Testis (tissue), 2 donors: ENCODE results near the gene MAN1C1.
"Not testable (repeated sequence)": the region's sequence is repeated elsewhere in the genome, so short reads cannot be mapped to it uniquely, and the experiment has no call there.

Source experiments
- POLR2A ChIP-seq: fragments of 450-650 bp; IDR thresholded peaks from one replicate; pipeline ENCODE4 v1.6.1; 2017; ENCODE audit warnings: antibody characterized with exemption, mild to moderate bottlenecking, moderate library complexity
- TF ChIP-seq, protein P1 (sequence below), 3 experiments: fragments of 450-650 bp in 2 of 3; fragments of 200-600 bp in 1 of 3; sonication (generic) in 1 of 3; IDR thresholded peaks; one replicate each; pipeline ENCODE4 v1.5.1; 2016 to 2019; ENCODE audit warnings: antibody characterized with exemption in 3 of 3, mild to moderate bottlenecking in 2 of 3, moderate library complexity in 1 of 3

DNA sequence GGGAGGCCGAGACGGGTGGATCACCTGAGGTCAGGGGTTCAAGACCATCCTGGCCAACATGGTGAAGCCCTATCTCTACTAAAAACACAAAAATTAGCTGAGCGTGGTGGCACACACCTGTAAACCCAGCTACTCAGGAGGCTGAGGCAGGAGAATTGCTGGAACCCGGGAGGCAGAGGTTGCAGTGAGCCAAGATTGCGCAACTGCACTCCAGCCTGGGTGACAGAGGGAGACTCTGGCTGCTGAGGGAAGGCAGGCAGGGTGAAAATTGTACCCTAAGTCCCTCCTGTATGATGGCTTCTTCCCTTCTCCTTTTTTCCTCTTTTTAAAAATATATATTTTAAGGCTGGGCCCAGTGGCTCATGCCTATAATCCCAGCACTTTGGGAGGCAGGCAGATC is 19.9 kb upstream of the MAN1C1 start:
- TF ChIP-seq, protein P1, sequence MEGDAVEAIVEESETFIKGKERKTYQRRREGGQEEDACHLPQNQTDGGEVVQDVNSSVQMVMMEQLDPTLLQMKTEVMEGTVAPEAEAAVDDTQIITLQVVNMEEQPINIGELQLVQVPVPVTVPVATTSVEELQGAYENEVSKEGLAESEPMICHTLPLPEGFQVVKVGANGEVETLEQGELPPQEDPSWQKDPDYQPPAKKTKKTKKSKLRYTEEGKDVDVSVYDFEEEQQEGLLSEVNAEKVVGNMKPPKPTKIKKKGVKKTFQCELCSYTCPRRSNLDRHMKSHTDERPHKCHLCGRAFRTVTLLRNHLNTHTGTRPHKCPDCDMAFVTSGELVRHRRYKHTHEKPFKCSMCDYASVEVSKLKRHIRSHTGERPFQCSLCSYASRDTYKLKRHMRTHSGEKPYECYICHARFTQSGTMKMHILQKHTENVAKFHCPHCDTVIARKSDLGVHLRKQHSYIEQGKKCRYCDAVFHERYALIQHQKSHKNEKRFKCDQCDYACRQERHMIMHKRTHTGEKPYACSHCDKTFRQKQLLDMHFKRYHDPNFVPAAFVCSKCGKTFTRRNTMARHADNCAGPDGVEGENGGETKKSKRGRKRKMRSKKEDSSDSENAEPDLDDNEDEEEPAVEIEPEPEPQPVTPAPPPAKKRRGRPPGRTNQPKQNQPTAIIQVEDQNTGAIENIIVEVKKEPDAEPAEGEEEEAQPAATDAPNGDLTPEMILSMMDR (IDR thresholded peaks at IDR 0.05) = not testable (repeated sequence)
- TF ChIP-seq POLR2A = not testable (repeated sequence)
